GM23338 (cell line): ENCODE data around the gene KDM4C. TPM values are rescaled to one million over a fixed set of nuclear protein-coding genes. Genes with fewer than 3 reads are reported as not detected.

Experiments used
- ATAC-seq: fragments of 200-7000 bp; cut with Tn5 transposase; 3 replicates; pipeline ENCODE4 v1.9.1; 2020
- DNase-seq: peaks from one replicate; pipeline ENCODE4 v3.0.0-alpha.2; 2015; ENCODE audit warnings: low spot score
- H2AFZ ChIP-seq: fragments of 200-600 bp; sonication (generic); 2 replicates; pipeline ENCODE4 v1.8.0; 2016; ENCODE audit warnings: antibody characterized with exemption, mild to moderate bottlenecking, moderate library complexity
- H3F3A ChIP-seq: fragments of 200-600 bp; sonication (generic); replicated peaks from 2 replicates; pipeline ENCODE4 v1.8.0; 2017; ENCODE audit warnings: antibody characterized with exemption, mixed run types, low read depth
- H3K27ac ChIP-seq: fragments of 200-600 bp; sonication (generic); 2 replicates; pipeline ENCODE4 v1.6.1; 2016; ENCODE audit warnings: low read depth
- H3K27me3 ChIP-seq: fragments of 200-600 bp; sonication (generic); 2 replicates; pipeline ENCODE4 v1.8.0; 2016; ENCODE audit warnings: mild to moderate bottlenecking, mixed run types, moderate library complexity; ENCODE audit not compliant: insufficient read depth
- H3K36me3 ChIP-seq: fragments of 200-600 bp; sonication (generic); 2 replicates; pipeline ENCODE4 v1.8.0; 2016; ENCODE audit warnings: mild to moderate bottlenecking; ENCODE audit not compliant: insufficient read depth
- H3K4me1 ChIP-seq: fragments of 200-600 bp; sonication (generic); 2 replicates; pipeline ENCODE4 v1.8.0; 2016; ENCODE audit warnings: mild to moderate bottlenecking, moderate library complexity; ENCODE audit not compliant: insufficient read depth
- H3K4me2 ChIP-seq: fragments of 200-600 bp; sonication (generic); 2 replicates; pipeline ENCODE4 v1.7.1; 2017; ENCODE audit warnings: mixed run types
- H3K4me3 ChIP-seq: fragments of 200-600 bp; sonication (generic); 2 replicates; pipeline ENCODE4 v1.6.1; 2016; ENCODE audit warnings: mixed run types
- H3K79me2 ChIP-seq: fragments of 200-600 bp; sonication (generic); replicated peaks from 2 replicates; pipeline ENCODE4 v1.8.0; 2017; ENCODE audit warnings: mild to moderate bottlenecking; ENCODE audit not compliant: insufficient read depth
- H3K9me2 ChIP-seq: fragments of 200-600 bp; sonication (generic); 2 replicates; pipeline ENCODE4 v1.8.0; 2017; ENCODE audit not compliant: insufficient read depth
- H4K20me1 ChIP-seq: fragments of 200-600 bp; sonication (generic); replicated peaks from 2 replicates; pipeline ENCODE4 v1.8.0; 2017; ENCODE audit warnings: mild to moderate bottlenecking; ENCODE audit not compliant: insufficient read depth
- H3K27ac Mint-ChIP-seq: 2 replicates; pipeline ENCODE4 v1.8.0; 2020; ENCODE audit warnings: inconsistent platforms, mild to moderate bottlenecking, moderate library complexity, mixed read lengths
- H3K27me3 Mint-ChIP-seq: 3 replicates; pipeline ENCODE4 v1.8.0; 2022; ENCODE audit warnings: low read depth, mild to moderate bottlenecking, moderate library complexity, mixed read lengths, inconsistent platforms; ENCODE audit not compliant: insufficient read depth, poor library complexity
- H3K36me3 Mint-ChIP-seq: 3 replicates; pipeline ENCODE4 v1.8.0; 2021; ENCODE audit warnings: low read depth, mild to moderate bottlenecking, inconsistent platforms, moderate library complexity, mixed read lengths
- H3K4me1 Mint-ChIP-seq: 3 replicates; pipeline ENCODE4 v1.8.0; 2020; ENCODE audit warnings: mild to moderate bottlenecking, inconsistent platforms, mixed read lengths
- H3K4me3 Mint-ChIP-seq: 3 replicates; pipeline ENCODE4 v1.8.0; 2021; ENCODE audit warnings: moderate library complexity, mild to moderate bottlenecking, inconsistent platforms, mixed read lengths
- H3K9me3 Mint-ChIP-seq: 3 replicates; pipeline ENCODE4 v1.8.0; 2020; ENCODE audit warnings: moderate library complexity, mild to moderate bottlenecking, inconsistent platforms, mixed read lengths
- CREB1 ChIP-seq: fragments of 250-450 bp; sonication (Bioruptor Pico); IDR thresholded peaks from 2 replicates; pipeline ENCODE4 v1.5.0; 2020; ENCODE audit warnings: low read depth, mild to moderate bottlenecking, moderate library complexity
- CTCF ChIP-seq, 2 experiments: fragments of 200-600 bp in 1 of 2; sonication (generic) in 1 of 2; conservative IDR thresholded peaks; 2 replicates each; pipeline versions ENCODE4 v1.5.1 to v1.6.1; 2016 to 2017; ENCODE audit warnings: antibody characterized with exemption in 2 of 2, low read depth in 2 of 2, mild to moderate bottlenecking in 2 of 2, moderate library complexity in 1 of 2
- ETS1 ChIP-seq: IDR thresholded peaks from 2 replicates; pipeline ENCODE4 v1.6.1; 2016; ENCODE audit warnings: antibody characterized with exemption
- EZH2 ChIP-seq: fragments of 200-600 bp; sonication (generic); IDR thresholded peaks from one replicate; pipeline ENCODE4 v1.8.0; 2017; ENCODE audit warnings: antibody characterized with exemption, mild to moderate bottlenecking, low read depth; ENCODE audit not compliant: unreplicated experiment
- EZH2phosphoT487 ChIP-seq: fragments of 200-600 bp; sonication (generic); IDR thresholded peaks from one replicate; pipeline ENCODE4 v1.8.1; 2018; ENCODE audit warnings: antibody characterized with exemption; ENCODE audit not compliant: unreplicated experiment
- JUNB ChIP-seq: IDR thresholded peaks from one replicate; pipeline ENCODE4 v1.6.1; 2016; ENCODE audit warnings: antibody characterized with exemption; ENCODE audit not compliant: unreplicated experiment
- NANOG ChIP-seq: IDR thresholded peaks from 2 replicates; pipeline ENCODE4 v1.6.1; 2016; ENCODE audit warnings: antibody characterized with exemption, borderline replicate concordance
- POLR2AphosphoS5 ChIP-seq: IDR thresholded peaks from 2 replicates; pipeline ENCODE4 v1.6.1; 2016; ENCODE audit warnings: antibody characterized with exemption, low read depth
- REST ChIP-seq: IDR thresholded peaks from one replicate; pipeline ENCODE4 v1.6.1; 2018; ENCODE audit warnings: antibody characterized with exemption; ENCODE audit not compliant: unreplicated experiment
- STAT1 ChIP-seq: IDR thresholded peaks from one replicate; pipeline ENCODE4 v1.6.1; 2016; ENCODE audit warnings: antibody characterized with exemption; ENCODE audit not compliant: unreplicated experiment
- ZNF114 ChIP-seq: fragments of 250-450 bp; sonication (Bioruptor Pico); IDR thresholded peaks from 2 replicates; pipeline ENCODE4 v1.5.0; 2020; ENCODE audit warnings: mild to moderate bottlenecking, moderate library complexity
- ZNF331 ChIP-seq: fragments of 250-450 bp; sonication (Bioruptor Pico); IDR thresholded peaks from 2 replicates; pipeline ENCODE4 v1.5.0; 2020; ENCODE audit warnings: low read depth, mild to moderate bottlenecking, moderate library complexity
- ZNF462 ChIP-seq: fragments of 250-450 bp; sonication (Bioruptor Pico); IDR thresholded peaks from 2 replicates; pipeline ENCODE4 v1.5.0; 2020; ENCODE audit warnings: mild to moderate bottlenecking, moderate library complexity
- polyA plus RNA-seq: library from polyadenylated mRNA; unstranded; fragments of >200 nt; fragmentation: Nextera tagmentation; extraction: Ambion mirVana; gene quantifications from 2 replicates; pipeline ENCODE4 v1.2.1, GENCODE V29; 2016
- total RNA-seq: library from RNA; depleted of rRNA; stranded (reverse); fragments of >200 nt; shearing (Covaris generic); gene quantifications from 2 replicates; pipeline ENCODE4 v1.2.3, GENCODE V29; 2014

Gene KDM4C
- total and polyA plus RNA-seq, 2 experiments from 2014 or later: 12.0 to 43.8 TPM

GRCh38 chr9:6735422-6735821 is 22.4 kb upstream of the KDM4C start:
- Histone ChIP-seq H3K36me3 (peaks cover 3% of the 10 kb centered on the region; the same call in 1 of the 2 replicates), H3K9me2 (no peaks in the 10 kb centered on the region), H3F3A (no peaks in the 10 kb centered on the region), H3K27me3 (no peaks in the 10 kb centered on the region), H3K4me1 (no peaks in the 10 kb centered on the region), H4K20me1 (no peaks in the 10 kb centered on the region), H3K4me3 (no peak overlapping the region), H3K27ac (no peak overlapping the region), H3K79me2 (no peaks in the 10 kb centered on the region), H2AFZ (no peak overlapping the region), H3K4me2 (no peak overlapping the region)
- Mint-ChIP-seq H3K4me3 (no peak overlapping the region), H3K36me3 (peaks cover 8% of the 10 kb centered on the region), H3K4me1 (no peaks in the 10 kb centered on the region), H3K27me3 (no peaks in the 10 kb centered on the region), H3K27ac (no peak overlapping the region), H3K9me3 (peaks cover 18% of the 10 kb centered on the region)
- ATAC-seq: no peak
- DNase-seq: no peak
- no peak for TF ChIP-seq JUNB
- TF ChIP-seq ETS1: no peak
- TF ChIP-seq ZNF114 (CRISPR knock-in tag): no peak
- TF ChIP-seq NANOG: no peak
- TF ChIP-seq EZH2phosphoT487: no peak
- no peak for TF ChIP-seq CTCF (conservative IDR thresholded peaks at IDR 0.05; ENCODE audit: low read depth in 2 of 2)
- no peak for TF ChIP-seq ZNF331
- TF ChIP-seq ZNF462 (CRISPR knock-in tag): no peak
- no peak for TF ChIP-seq POLR2AphosphoS5
- TF ChIP-seq EZH2: no peak
- no peak for TF ChIP-seq REST
- no peak for TF ChIP-seq CREB1
- no peak for TF ChIP-seq STAT1
